GM10266 (cell line): ENCODE data around the gene PLEKHA8.

Source experiments
- DNase-seq: peaks from one replicate; pipeline ENCODE4 v3.0.0; 2012; ENCODE audit errors: extremely low spot score
- TF ChIP-seq, protein P1 (sequence below): IDR thresholded peaks from 2 replicates; pipeline ENCODE4 v1.5.1; 2012; ENCODE audit warnings: mild to moderate bottlenecking, low read depth; ENCODE audit not compliant: control insufficient read depth, insufficient read depth; ENCODE audit errors: missing control alignments

The PLEKHA8 gene

DNA sequence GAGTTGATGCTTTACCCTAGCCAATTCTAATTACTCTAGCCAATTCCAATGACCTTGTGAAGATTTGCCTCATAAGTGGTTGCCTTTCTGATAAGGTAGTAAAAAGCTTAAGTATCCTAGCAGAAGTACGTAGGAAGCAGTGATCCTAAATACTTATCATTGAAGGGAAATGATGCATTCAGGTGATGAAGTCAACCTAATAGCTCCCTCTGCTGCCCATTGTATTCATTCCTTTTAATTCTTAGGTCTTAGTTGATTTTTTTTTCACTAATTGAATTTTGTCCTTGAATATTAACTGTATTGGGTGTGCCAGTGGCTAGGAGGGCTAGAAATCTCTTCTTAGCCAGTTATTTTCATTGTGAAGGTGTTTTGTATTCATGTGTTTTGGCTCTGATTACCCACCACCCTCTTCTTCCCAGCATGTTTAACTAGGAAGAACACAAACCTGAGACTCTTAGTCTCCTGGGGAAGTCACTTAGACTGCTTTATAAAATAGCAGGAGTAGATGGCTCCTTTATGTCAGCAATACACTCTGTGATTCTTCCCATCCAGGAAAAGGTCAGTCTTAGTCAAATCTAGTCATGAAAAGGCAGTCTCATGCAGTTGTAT lies 46.3 kb downstream of the PLEKHA8 start:
- DNase-seq, result no peak
- TF ChIP-seq, protein P1, sequence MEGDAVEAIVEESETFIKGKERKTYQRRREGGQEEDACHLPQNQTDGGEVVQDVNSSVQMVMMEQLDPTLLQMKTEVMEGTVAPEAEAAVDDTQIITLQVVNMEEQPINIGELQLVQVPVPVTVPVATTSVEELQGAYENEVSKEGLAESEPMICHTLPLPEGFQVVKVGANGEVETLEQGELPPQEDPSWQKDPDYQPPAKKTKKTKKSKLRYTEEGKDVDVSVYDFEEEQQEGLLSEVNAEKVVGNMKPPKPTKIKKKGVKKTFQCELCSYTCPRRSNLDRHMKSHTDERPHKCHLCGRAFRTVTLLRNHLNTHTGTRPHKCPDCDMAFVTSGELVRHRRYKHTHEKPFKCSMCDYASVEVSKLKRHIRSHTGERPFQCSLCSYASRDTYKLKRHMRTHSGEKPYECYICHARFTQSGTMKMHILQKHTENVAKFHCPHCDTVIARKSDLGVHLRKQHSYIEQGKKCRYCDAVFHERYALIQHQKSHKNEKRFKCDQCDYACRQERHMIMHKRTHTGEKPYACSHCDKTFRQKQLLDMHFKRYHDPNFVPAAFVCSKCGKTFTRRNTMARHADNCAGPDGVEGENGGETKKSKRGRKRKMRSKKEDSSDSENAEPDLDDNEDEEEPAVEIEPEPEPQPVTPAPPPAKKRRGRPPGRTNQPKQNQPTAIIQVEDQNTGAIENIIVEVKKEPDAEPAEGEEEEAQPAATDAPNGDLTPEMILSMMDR, result peak; percentile 32

DNA sequence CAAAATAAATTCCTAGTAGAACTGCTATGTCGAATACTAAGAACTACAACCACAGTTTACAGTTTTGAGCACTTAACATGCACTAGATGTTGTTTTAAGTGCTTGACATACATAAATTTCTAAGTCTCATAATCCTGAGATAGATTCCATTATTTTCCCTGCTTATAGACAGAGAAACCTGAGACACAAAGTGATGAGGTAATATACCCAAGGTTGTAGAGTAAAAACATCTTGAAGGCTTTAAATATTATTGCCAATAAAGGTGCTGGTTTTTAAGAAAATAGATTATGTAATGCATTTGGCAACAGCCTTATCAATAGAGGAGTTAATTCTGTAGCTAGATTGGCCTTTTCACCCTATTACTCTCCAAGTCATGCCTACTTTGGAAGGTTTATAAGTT lies 48.2 kb downstream of the PLEKHA8 start:
- DNase-seq, result no peak
- TF ChIP-seq, protein P1, result no peak

DNA sequence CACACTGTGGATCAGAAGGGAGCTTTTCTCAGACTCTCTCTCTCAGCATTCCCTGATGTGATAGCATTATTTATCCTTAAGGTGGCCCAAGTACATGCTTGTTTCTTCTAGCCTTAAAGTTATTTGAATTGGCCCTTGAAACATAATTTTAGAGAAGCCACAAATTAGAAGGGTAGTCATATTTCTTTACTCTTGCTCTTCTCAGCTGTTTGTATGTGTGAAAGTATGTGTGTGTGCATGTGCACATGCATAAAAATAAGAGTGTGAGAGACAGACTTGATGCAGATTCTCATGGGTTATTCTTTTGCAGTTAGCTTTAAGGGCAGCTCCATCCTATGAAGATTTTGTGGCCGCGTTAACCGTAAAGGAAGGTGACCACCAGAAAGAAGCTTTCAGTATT lies 50.1 kb downstream of the PLEKHA8 start:
- no peak for DNase-seq
- TF ChIP-seq, protein P1, result no peak

DNA sequence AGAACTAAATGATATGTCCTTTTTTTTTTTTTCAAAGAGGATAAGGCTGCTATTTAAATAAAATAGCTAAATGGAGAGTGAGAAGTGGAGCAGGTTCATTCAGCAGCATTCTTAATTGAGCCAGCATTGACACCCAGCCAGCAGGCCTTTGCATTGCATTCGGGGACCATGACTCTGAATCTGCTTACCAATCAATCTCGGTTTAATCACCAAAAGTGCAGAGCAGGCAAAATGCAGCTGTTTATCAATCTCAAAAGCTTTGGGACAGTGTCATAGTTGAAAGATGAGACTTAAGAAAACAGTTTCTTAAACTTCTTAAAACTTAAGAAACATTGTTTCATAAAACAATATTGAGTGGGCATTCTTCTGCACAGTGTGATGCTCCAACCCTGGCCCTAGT lies 51.7 kb downstream of the PLEKHA8 start:
- TF ChIP-seq, protein P1, result no peak
- no peak for DNase-seq

DNA sequence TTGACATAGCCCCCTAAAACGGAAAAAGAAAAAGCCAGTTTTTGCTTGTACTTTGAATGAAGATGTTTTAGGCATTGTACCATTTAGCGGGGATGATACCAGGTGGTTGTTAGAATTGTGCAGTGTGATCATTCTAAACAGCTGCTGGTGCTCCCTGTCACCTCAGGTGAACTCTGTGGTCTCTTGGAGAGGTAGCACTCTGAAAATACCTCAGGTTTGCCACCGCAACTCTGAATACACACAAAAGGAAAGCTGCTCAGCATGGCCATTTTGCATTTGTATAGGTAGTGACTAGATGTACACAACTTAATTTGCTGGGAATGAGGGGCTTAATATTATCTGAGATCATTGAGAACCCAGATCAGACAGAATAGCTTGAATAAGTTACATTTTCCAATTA lies 52.6 kb downstream of the PLEKHA8 start:
- no peak for DNase-seq
- TF ChIP-seq, protein P1, result no peak

DNA sequence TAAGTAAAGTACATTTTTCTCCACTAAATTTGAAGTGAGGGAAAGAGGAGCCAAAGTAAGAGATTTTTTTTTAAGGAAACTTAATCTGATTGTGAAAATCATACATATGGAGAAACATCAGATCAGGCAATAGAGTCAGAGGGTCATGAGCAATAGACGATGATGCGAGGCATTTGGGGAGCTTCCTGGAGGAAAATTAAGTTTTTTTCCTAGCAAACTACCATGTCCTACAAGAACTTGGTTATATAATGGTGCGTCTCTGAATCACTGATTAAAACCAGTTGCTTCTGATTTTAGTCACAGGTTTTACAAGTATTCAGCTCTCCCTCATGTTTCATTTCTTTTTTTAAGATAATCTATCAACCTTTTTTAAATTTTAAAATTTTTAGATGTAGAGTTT lies 54.5 kb downstream of the PLEKHA8 start:
- TF ChIP-seq, protein P1, result no peak
- no peak for DNase-seq

DNA sequence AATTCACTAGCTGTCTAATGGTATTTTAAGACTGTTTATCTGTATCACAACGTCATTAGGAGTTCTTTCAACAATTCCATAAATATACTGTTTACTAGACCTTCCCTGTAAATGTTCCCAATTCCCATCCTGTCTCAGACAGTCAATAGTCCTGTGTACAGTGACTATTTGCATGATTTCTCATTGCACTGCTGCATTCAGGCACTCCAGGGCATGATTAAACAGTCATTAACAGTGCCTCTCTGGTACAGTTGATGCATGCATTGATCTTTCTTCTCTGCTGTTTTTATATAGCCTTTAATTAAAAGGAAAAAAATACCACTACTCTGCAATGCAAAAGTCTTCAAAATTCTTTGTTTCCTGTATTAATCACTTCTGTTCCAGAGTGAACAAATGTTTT lies 55.1 kb downstream of the PLEKHA8 start:
- no peak for DNase-seq

More for the DNA sequence above, 55.1 kb downstream of the PLEKHA8 start:
- TF ChIP-seq, protein P1, result no peak
